ENCODE results near the gene CFAP68.

- TF ChIP-seq TAF1 (IDR thresholded peaks at IDR 0.05; ENCODE audit: borderline replicate concordance, insufficient read depth, low read length) (no peak), FOXP2 (optimal IDR thresholded peaks at IDR 0.05; ENCODE audit: borderline replicate concordance, extremely low read depth, extremely low read length, insufficient read depth) (no peak)
These were observed 7.5 kb downstream of the CFAP68 start for GRCh38 chr11:111886844-111887243.
